HUDEP-2 (cell line): Measurements from ENCODE around the gene INF2.
"Not testable (repeated sequence)": the region's sequence is repeated elsewhere in the genome, so short reads cannot be mapped to it uniquely, and the experiment has no call there.

Experiments
- DNase-seq, 76 experiments: peaks; one replicate each; lab custom pipeline; 2025; ENCODE audit not compliant: unreplicated experiment in 76 of 76; lab: John Stamatoyannopoulos, UW

INF2 gene

DNA sequence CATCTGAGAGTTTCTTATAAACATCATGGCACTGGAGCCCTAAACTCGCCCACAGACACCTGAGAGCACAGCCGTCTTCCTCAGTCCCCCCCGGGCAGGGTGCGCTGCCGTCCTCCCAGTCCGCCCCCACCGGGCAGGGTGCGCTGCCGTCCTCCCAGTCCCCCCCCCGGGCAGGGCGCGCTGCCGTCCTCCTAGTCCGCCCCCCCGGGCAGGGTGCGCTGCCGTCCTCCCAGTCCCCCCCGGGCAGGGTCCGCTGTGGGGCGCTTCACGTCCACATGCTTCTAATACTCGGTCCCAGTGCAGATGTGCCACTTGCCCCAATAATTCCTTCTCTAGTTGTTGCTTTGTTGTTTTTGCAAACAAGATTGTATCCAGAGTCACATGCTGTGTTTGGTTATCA is 27.7 kb downstream of the INF2 start:
- no peak for DNase-seq

GRCh38 chr14:104717646-104718045 is 28.2 kb downstream of the INF2 start:
- DNase-seq, result no peak

GRCh38 chr14:104718147-104718546 is 28.7 kb downstream of the INF2 start:
- DNase-seq, result peak in 1 of 76 experiments; percentile 15

DNA sequence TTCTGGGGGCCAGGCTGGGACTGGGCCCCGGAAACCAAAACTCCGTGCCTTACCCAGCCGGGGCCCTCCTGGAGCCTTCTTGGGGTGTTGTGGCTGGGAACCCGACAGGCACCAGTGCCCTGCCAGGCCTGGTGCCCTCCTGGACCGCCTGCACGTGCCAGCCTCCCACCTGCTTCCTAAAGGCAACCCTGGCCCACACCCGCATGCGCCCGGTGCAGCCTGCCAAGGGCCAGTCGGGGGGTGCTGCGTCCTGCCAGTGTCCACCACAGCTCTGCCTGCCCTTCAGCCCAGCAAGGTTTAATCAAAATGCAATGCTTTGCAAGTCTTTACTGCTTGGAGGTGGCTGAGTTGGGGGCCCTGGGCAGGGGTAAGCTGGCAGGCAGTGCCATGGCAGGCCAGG is 29.5 kb downstream of the INF2 start:
- no peak for DNase-seq

- DNase-seq, result no peak
Measured at GRCh38 chr14:104719343-104719742, 29.9 kb downstream of the INF2 start.

GRCh38 chr14:104721505-104722431 is 32.4 kb downstream of the INF2 start:
- no peak for DNase-seq

DNA sequence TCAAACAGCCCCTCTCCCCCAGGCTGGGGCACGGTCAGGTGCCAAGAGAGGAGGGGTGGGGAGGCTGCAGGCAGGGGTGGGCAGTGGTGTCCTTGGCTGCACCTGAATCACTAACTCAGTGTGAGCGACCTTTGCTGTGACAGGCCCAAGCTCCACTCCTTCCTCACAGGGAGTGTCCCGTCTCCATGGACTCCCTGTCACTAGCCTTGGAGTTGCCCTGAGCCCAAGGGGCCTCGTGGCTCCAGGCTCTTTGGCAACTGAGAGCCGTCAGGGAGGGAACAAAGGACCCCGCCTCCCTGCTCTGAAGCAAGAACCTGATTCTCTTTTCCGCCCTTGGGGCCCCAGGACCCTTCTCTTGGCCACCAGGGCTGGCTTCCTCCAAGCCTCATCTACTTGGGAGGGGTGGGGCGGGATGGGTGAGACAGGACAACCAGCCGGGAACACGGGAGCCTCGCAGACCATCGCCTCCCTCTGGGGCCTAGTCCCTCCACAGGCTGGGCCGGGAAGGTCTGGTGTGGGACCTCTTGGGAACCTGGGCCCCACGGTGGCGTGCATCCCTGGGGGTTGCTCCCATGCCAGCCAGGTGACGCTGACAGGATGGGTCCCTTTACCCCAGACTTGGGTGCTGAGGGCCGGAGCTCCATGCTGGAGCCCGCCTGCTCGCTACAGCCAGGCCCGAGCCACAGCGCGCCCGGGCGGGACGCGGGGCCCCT is 33.7 kb downstream of the INF2 start:
- no peak for DNase-seq

- DNase-seq, result peak in 45 of 76 experiments; percentile 9 to 87 (median 43)
Measured at GRCh38 chr14:104723651-104724406, 34.4 kb downstream of the INF2 start, which contains the start of gene ADSS1. ADSS1 (plus strand) TSS chr14:104724229; CDS start chr14:104724271, 42 bp downstream.

GRCh38 chr14:104724407-104724980 is 35.1 kb downstream of the INF2 start:
- DNase-seq, result peak in 2 of 76 experiments; percentile 19

GRCh38 chr14:104724981-104725771 is 35.8 kb downstream of the INF2 start:
- DNase-seq, result peak in 18 of 76 experiments; percentile 11 to 32 (median 21)

GRCh38 chr14:104725772-104726548 is 36.5 kb downstream of the INF2 start:
- no peak for DNase-seq

DNA sequence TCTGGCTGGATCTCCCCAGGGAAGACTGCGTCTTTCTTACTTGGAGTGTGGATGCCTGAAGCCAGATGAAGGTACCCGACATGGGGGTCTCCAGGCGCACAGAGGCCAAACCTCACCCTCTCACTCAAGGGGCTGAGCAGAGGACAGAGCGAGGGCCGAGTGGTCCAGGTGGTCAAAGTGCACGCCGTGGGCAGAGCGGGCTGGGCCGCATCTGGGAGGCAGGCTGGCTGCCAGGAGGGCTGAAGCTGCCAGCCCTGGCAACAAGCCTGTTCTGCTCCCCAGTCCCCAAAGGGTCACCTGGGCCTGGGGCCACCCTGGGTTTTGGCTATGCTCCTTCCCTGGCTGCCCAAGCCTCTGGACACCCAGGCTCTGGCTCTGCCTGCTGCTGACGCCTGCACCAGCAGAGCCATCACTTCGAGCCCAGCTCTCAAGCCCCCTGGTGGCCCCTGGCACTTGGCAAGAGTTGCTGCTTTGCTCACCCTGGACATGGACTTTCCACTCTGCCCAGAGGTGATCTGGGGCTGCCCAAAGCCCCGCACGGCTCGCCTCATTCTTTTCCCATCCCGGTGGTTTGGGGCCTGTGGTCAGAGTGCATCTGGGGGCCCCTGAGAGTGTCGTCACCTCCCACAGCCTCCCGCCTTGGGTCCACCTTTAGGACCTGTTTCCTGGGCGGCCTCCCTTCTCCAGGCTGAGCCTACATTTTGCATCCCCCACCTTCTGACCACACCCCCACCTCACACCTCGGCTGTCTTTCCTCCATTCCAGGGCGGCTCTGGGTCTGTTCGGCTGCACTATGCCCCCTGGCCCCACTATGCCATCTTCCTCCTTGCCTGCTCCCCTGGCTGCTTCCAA is 37.4 kb downstream of the INF2 start:
- DNase-seq, result no peak

GRCh38 chr14:104728631-104729030 is 39.2 kb downstream of the INF2 start:
- DNase-seq, result no peak

DNA sequence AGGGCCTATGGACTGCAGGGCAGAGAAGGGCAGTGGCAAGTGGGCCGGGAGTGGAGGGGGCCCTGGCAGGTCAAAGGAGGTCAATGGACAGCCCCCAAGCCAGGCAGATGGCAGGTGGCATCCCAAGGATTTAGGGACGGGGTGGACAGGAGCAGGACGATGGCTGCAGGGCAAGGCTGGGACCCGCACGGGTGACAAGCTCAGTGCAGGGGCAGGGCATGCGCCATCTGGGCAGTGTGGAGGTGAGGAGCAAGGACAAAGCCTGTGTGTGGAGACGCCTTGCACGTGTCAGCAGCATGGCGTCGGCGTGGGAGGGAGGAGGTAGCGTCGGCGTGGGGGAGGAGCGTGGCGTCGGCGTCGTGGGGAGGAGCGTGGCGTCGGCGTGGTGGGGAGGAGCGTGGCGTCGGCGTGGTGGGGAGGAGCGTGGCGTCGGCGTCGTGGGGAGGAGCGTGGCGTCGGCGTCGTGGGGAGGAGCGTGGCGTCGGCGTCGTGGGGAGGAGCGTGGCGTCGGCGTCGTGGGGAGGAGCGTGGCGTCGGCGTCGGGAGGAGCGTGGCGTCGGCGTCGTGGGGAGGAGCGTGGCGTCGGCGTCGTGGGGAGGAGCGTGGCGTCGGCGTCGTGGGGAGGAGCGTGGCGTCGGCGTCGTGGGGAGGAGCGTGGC is 39.9 kb downstream of the INF2 start:
- not testable (repeated sequence) for DNase-seq

- DNase-seq, result no peak
Measured at GRCh38 chr14:104729835-104730181, 40.4 kb downstream of the INF2 start.

GRCh38 chr14:104730487-104730886 is 41.1 kb downstream of the INF2 start:
- DNase-seq, result no peak
